HG02973 (cell line): ENCODE measurements around the gene MAD1L1.

ENCODE experiments used
- ATAC-seq: cut with Tn5 transposase; IDR thresholded peaks from one replicate; pipeline ENCODE4 v1.9.1; 2021; ENCODE audit warnings: moderate library complexity; ENCODE audit not compliant: unreplicated experiment

MAD1L1 gene

GRCh38 chr7:2120841-2121830 lies 111.6 kb downstream of the MAD1L1 start:
- ATAC-seq = no peak

DNA sequence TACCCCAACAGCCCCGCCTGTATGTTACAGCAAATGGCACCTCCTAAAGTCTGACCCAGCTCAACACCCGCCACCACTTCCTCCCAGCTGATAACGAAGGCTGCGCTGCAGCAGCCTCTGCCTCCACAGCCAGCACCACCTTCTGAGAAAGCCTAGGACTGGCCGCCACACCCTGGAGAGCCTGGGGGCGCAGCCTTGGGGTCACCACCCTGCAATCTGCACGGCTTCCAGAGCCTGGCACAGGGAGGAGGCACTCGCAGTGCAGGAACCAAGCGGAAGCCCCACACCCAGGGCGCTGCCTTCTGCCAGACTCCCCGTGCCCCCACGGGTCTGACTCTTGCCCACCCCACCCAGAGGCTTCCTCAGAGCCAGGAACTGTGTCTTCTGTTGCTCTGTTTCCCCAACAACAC lies 112.5 kb downstream of the MAD1L1 start:
- no peak for ATAC-seq

GRCh38 chr7:2118630-2119190 lies 114.0 kb downstream of the MAD1L1 start:
- no peak for ATAC-seq

GRCh38 chr7:2118056-2118455 lies 114.7 kb downstream of the MAD1L1 start:
- no peak for ATAC-seq

DNA sequence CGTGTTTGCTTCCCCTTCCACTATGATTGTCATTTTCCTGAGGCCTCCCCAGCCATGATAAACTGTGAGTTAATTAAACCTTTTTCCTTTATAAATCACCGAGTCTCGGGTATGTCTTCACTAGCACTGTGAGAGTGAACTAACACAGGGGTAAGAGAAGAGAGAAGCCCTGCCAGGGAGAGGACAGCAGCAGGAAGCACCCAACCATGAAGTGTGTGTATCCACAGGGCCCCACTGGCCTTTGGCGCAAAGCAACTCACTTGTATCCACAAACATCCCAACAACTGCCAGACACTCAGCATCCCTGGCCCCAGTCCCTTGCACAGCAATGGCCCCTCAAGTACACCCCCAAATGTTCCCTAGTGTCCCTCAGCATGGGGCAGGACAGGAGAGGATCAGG lies 115.1 kb downstream of the MAD1L1 start:
- ATAC-seq = no peak

GRCh38 chr7:2116989-2117591 lies 115.7 kb downstream of the MAD1L1 start:
- ATAC-seq = no peak

DNA sequence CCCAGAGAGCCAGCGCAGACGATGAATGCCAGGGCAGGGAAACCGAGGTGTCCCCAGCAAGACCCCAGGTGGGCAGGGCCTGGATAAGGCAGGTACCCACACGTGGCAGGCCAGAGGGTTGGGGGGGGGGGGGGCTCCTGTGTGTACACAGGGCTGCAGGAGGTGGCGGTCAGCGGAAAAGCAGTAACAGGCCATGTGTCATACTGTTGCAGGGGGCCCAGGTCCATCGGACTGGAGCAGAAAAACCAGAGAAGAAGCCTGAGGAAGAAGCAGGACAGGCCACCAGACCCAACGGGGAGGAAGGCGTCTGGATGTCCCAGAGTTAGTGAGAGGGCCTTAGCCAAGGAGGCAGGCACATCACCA lies 116.3 kb downstream of the MAD1L1 start:
- no peak for ATAC-seq

GRCh38 chr7:2115760-2116447 lies 116.8 kb downstream of the MAD1L1 start:
- ATAC-seq = no peak

- ATAC-seq = no peak
These were observed 117.6 kb downstream of the MAD1L1 start for GRCh38 chr7:2114926-2115759.

DNA sequence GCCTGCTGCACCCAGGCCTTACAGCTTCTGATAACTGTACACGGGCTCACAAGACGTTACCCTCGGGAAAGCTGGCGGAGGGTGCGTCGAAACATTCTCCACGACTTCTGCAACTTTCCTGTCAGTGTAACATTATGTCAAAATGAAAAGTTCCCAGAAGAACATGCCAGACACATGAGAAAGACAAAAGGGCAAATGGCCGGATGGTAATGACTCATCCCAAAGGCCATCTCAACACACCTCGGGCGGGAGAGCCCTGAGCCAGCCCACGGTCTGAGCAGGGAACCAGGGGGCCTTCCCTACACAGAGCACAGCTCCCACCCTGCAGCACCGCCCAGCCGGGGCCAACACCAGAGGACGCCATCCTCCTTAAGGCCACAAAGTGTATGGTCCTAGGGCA lies 118.7 kb downstream of the MAD1L1 start:
- no peak for ATAC-seq

GRCh38 chr7:2112261-2113198 lies 120.2 kb downstream of the MAD1L1 start:
- no peak for ATAC-seq

- no peak for ATAC-seq
These were observed 121.2 kb downstream of the MAD1L1 start for GRCh38 chr7:2111568-2111967.

- ATAC-seq = no peak
These were observed 121.9 kb downstream of the MAD1L1 start for GRCh38 chr7:2110610-2111396.

DNA sequence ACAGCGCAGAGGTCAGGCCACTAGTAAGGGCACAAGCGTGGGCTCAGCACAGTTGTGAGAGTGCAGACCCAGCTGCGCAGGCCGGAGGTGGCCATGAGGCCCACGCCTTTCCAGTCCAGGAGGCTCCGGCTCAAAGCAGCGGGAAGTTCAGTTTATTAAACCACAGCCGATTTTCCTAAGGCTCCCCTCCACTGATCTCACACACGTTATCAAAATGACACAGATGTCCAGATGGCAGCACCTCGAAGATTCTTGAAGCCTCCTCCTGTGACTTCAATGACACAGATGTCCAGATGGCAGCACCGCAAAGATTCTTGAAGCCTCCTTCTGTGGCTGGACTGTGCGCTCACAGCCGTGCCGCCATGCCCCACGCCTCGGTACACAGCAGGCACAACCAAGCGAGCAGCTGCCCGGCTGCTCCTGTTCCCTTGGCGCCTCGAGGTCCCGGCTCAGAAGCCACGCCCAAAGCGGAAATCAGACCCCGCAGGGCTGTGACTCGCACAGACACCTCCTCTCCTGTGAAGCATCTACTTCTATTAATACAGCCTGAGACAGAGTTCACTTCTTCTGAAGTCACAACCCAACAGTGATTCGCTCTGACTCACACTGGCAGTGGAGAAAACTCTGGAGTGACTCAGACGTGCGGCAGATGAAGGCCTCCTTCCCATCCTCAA lies 122.7 kb downstream of the MAD1L1 start:
- ATAC-seq = no peak

DNA sequence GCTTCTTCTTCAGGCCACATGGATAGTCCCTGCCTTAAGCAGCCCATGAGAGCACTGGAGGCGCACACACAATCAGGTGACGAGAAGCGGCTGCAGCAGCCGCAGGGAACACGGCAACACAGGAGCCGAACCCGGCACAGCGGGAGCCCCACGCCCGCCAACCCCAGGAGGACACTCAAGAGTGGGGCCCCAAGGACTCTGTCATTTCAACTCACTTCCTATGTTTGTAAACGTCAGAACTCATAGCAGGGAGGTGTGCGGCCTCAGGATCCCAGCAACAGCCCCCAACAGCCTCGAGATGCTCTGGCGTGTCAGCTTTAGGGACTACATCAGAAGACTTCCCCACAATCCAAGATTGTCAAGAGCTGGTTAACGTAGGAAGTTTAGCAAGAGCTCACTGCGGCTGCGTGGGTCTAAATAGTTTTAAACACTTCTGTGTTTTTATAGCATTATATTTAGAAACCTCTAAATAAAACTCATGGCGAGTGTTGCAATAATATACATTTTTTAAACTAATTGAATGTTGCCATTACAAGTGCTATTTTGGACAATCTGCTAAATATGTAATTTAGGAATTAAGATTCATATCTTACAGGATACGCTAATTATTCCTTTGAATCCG lies 123.4 kb downstream of the MAD1L1 start:
- ATAC-seq = no peak

GRCh38 chr7:2108501-2109250 lies 124.1 kb downstream of the MAD1L1 start:
- ATAC-seq = no peak

- ATAC-seq = no peak
These were observed 124.7 kb downstream of the MAD1L1 start for GRCh38 chr7:2108071-2108455.
